Measurements from ENCODE around the gene SESN1.

DNA sequence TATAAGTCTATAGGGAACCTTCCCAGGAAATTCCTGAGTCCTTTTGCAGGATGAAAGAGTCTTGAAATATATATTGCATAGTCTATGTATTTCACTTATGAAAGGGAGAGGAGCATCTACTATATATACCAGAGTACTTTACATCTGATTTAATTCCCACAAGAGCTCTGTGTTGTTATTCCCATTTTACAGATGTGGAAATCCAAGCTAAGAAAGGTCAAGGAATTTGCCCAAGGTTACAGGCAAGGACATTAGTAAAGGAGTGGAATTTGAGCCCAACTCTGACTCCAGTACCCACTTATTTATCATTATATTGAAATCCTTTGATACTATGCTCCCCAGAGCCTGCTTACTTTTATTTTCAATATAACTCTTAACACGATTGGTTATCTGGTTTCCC is 2.6 kb downstream of the SESN1 start:
- TF ChIP-seq POLR2A (IDR thresholded peaks at IDR 0.05): no peak
- TF ChIP-seq, protein P1, sequence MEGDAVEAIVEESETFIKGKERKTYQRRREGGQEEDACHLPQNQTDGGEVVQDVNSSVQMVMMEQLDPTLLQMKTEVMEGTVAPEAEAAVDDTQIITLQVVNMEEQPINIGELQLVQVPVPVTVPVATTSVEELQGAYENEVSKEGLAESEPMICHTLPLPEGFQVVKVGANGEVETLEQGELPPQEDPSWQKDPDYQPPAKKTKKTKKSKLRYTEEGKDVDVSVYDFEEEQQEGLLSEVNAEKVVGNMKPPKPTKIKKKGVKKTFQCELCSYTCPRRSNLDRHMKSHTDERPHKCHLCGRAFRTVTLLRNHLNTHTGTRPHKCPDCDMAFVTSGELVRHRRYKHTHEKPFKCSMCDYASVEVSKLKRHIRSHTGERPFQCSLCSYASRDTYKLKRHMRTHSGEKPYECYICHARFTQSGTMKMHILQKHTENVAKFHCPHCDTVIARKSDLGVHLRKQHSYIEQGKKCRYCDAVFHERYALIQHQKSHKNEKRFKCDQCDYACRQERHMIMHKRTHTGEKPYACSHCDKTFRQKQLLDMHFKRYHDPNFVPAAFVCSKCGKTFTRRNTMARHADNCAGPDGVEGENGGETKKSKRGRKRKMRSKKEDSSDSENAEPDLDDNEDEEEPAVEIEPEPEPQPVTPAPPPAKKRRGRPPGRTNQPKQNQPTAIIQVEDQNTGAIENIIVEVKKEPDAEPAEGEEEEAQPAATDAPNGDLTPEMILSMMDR (IDR thresholded peaks at IDR 0.05): no peak

Data from right lobe of liver (tissue), 4 donors.